MM.1S (cell line): ENCODE measurements around the gene RANBP1.

Source experiments
- DNase-seq: peaks from one replicate; pipeline ENCODE4 v3.0.0-alpha.2; 2015
- H2AFZ ChIP-seq: fragments of 300-600 bp; sonication (generic); 2 replicates; pipeline ENCODE4 v1.6.0; 2016; ENCODE audit warnings: antibody characterized with exemption, low read length
- H3F3A ChIP-seq: fragments of 300-600 bp; sonication (generic); 2 replicates; pipeline ENCODE4 v1.6.1; 2016; ENCODE audit warnings: mild to moderate bottlenecking, antibody characterized with exemption, low read length, moderate library complexity, mixed read lengths; ENCODE audit not compliant: insufficient read depth
- H3K27ac ChIP-seq: fragments of 300-600 bp; sonication (generic); 2 replicates; pipeline ENCODE4 v1.5.1; 2016; ENCODE audit warnings: mild to moderate bottlenecking, low read length
- H3K27me3 ChIP-seq: fragments of 300-600 bp; sonication (generic); replicated peaks from 2 replicates; pipeline ENCODE4 v1.6.0; 2016; ENCODE audit warnings: low read length; ENCODE audit not compliant: insufficient read depth
- H3K36me3 ChIP-seq: fragments of 300-600 bp; sonication (generic); replicated peaks from 2 replicates; pipeline ENCODE4 v1.6.1; 2016; ENCODE audit warnings: mild to moderate bottlenecking, low read length, mixed read lengths; ENCODE audit not compliant: insufficient read depth
- H3K4me1 ChIP-seq: fragments of 300-600 bp; sonication (generic); 2 replicates; pipeline ENCODE4 v1.6.1; 2016; ENCODE audit warnings: low read length, mixed read lengths
- H3K4me2 ChIP-seq: fragments of 300-600 bp; sonication (generic); 2 replicates; pipeline ENCODE4 v1.6.0; 2016; ENCODE audit warnings: low read depth, low read length
- H3K4me3 ChIP-seq: fragments of 300-600 bp; sonication (generic); 2 replicates; pipeline ENCODE4 v1.5.1; 2016; ENCODE audit warnings: low read length, mixed read lengths
- H3K79me2 ChIP-seq: fragments of 300-600 bp; sonication (generic); 2 replicates; pipeline ENCODE4 v1.6.1; 2016; ENCODE audit warnings: mixed run types, low read length, mixed read lengths
- H3K9ac ChIP-seq: fragments of 300-600 bp; sonication (generic); 2 replicates; pipeline ENCODE4 v1.6.1; 2016; ENCODE audit warnings: low read length, mixed read lengths
- H3K9me2 ChIP-seq: fragments of 300-600 bp; sonication (generic); replicated peaks from 2 replicates; pipeline ENCODE4 v1.6.1; 2016; ENCODE audit warnings: mild to moderate bottlenecking, low read length, mixed read lengths; ENCODE audit not compliant: insufficient read depth
- H3K9me3 ChIP-seq: fragments of 300-600 bp; sonication (generic); replicated peaks from 2 replicates; pipeline ENCODE4 v1.6.1; 2016; ENCODE audit warnings: mild to moderate bottlenecking, low read length, mixed read lengths; ENCODE audit not compliant: insufficient read depth
- H4K20me1 ChIP-seq: fragments of 300-600 bp; sonication (generic); 2 replicates; pipeline ENCODE4 v1.6.1; 2016; ENCODE audit warnings: mild to moderate bottlenecking, low read length, moderate library complexity, mixed read lengths; ENCODE audit not compliant: insufficient read depth
- CTCF ChIP-seq: fragments of 300-600 bp; sonication (generic); IDR thresholded peaks from 2 replicates; pipeline ENCODE4 v1.5.1; 2016; ENCODE audit warnings: antibody characterized with exemption, low read length, mixed read lengths
- EZH2 ChIP-seq: fragments of 300-600 bp; sonication (generic); optimal IDR thresholded peaks from 2 replicates; pipeline ENCODE3; 2017; ENCODE audit warnings: low read depth, mild to moderate bottlenecking, antibody characterized with exemption, low read length, mixed read lengths
- EZH2phosphoT487 ChIP-seq: fragments of 300-600 bp; sonication (generic); IDR thresholded peaks from 2 replicates; pipeline ENCODE4 v1.6.1; 2018; ENCODE audit warnings: antibody characterized with exemption, low read length

RANBP1 gene

GRCh38 chr22:20085651-20086050 lies 30.3 kb upstream of the RANBP1 start:
- H4K20me1 ChIP-seq: peaks cover 12% of the 10 kb centered on the region
- no peak for TF ChIP-seq EZH2
- TF ChIP-seq EZH2phosphoT487: no peak
- TF ChIP-seq CTCF: no peak
- no peak for DNase-seq
- no peak overlapping the region for H2AFZ ChIP-seq
- H3K4me3 ChIP-seq: no peak overlapping the region
- peaks cover 6% of the 10 kb centered on the region; the same call in 1 of the 2 replicates for H3K4me1 ChIP-seq
- H3F3A ChIP-seq: no peaks in the 10 kb centered on the region
- no peak overlapping the region for H3K9ac ChIP-seq
- no peak overlapping the region for H3K4me2 ChIP-seq
- no peaks in the 10 kb centered on the region for H3K27me3 ChIP-seq
- H3K36me3 ChIP-seq: peaks cover 12% of the 10 kb centered on the region; the same call in 1 of the 2 replicates
- H3K9me2 ChIP-seq: no peaks in the 10 kb centered on the region
- peaks cover 79% of the 10 kb centered on the region for H3K79me2 ChIP-seq
- no peaks in the 10 kb centered on the region for H3K9me3 ChIP-seq
- H3K27ac ChIP-seq: no peak overlapping the region

GRCh38 chr22:20086101-20086599 lies 29.8 kb upstream of the RANBP1 start:
- no peak for DNase-seq
- H3K27me3 ChIP-seq: no peaks in the 10 kb centered on the region
- no peak overlapping the region for H2AFZ ChIP-seq
- H3K4me3 ChIP-seq: no peak overlapping the region
- no peak for TF ChIP-seq CTCF
- no peak for TF ChIP-seq EZH2phosphoT487
- no peak for TF ChIP-seq EZH2
- peaks cover 12% of the 10 kb centered on the region for H4K20me1 ChIP-seq
- H3K9me3 ChIP-seq: no peaks in the 10 kb centered on the region
- no peak overlapping the region for H3K9ac ChIP-seq
- H3K4me1 ChIP-seq: peaks cover 4% of the 10 kb centered on the region; the same call in 1 of the 2 replicates
- H3F3A ChIP-seq: no peaks in the 10 kb centered on the region
- peaks cover 17% of the 10 kb centered on the region; the same call in 1 of the 2 replicates for H3K36me3 ChIP-seq
- H3K27ac ChIP-seq: no peak overlapping the region
- H3K79me2 ChIP-seq: peaks cover 76% of the 10 kb centered on the region
- H3K4me2 ChIP-seq: no peak overlapping the region
- no peaks in the 10 kb centered on the region for H3K9me2 ChIP-seq

- H3K9me3 ChIP-seq: no peaks in the 10 kb centered on the region
- H3K27me3 ChIP-seq: no peaks in the 10 kb centered on the region
- peaks cover 12% of the 10 kb centered on the region for H4K20me1 ChIP-seq
- peaks cover 23% of the 10 kb centered on the region for H3K36me3 ChIP-seq
- DNase-seq: no peak
- no peak for TF ChIP-seq EZH2
- no peak for TF ChIP-seq EZH2phosphoT487
- TF ChIP-seq CTCF: no peak
- no peak overlapping the region for H3K4me3 ChIP-seq
- H3K79me2 ChIP-seq: peaks cover 73% of the 10 kb centered on the region
- H3K4me1 ChIP-seq: no peaks in the 10 kb centered on the region
- H3K9ac ChIP-seq: no peak overlapping the region
- H3K4me2 ChIP-seq: no peak overlapping the region
- H3K27ac ChIP-seq: no peak overlapping the region
- no peaks in the 10 kb centered on the region for H3F3A ChIP-seq
- H2AFZ ChIP-seq: no peak overlapping the region
- no peaks in the 10 kb centered on the region for H3K9me2 ChIP-seq
These were observed 29.1 kb upstream of the RANBP1 start for GRCh38 chr22:20086763-20087162.
